ENCODE results near the gene TGFA. TPM values are rescaled to one million over a fixed set of nuclear protein-coding genes. Genes with fewer than 3 reads are reported as not detected.

Gene TGFA
- total RNA-seq, 1 experiment from 2014 or later = 1.7 TPM

DNA sequence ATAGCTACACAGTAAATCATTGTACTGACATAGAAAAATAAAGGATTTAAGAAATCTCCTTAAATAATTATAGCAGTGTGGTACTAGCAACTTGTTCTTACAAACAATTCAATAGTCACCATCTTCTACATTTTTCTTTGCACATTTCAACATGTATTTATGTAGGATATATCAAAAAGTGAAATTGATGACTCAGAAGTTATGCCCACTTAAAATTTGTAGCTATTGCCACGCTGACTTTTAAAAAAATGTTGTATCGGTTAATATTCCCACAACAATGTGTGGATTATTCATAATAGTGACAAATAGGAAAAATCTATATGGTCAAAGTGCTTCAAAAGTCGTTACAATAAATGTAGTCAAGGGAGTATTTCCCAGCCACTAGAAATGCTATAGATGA is 6.7 kb downstream of the TGFA start:
- no peak for DNase-seq (ENCODE audit: low read depth, low spot score)
- intact Hi-C loops (cut with micrococcal nuclease; ENCODE audit: unreplicated experiment) (no loop called here), in situ Hi-C loops (cut with HindIII; ENCODE audit: low pct_unique_long_range_greater_than_20kb, low sequenced_read_pairs) (no loop called here)
- H3K9me3 ChIP-seq (ENCODE audit: control insufficient read depth, insufficient read depth, low read depth, low read length) = no peaks in the 10 kb centered on the region
- TF ChIP-seq TCF7L2 (IDR thresholded peaks at IDR 0.05; ENCODE audit: low read depth, low read length) (no peak), SIN3A (IDR thresholded peaks at IDR 0.05; ENCODE audit: borderline replicate concordance, insufficient read depth, low read depth, low read length) (no peak), POLR2AphosphoS5 (IDR thresholded peaks at IDR 0.05; ENCODE audit: low read depth, low read length) (no peak)
- TF ChIP-seq, protein P1, sequence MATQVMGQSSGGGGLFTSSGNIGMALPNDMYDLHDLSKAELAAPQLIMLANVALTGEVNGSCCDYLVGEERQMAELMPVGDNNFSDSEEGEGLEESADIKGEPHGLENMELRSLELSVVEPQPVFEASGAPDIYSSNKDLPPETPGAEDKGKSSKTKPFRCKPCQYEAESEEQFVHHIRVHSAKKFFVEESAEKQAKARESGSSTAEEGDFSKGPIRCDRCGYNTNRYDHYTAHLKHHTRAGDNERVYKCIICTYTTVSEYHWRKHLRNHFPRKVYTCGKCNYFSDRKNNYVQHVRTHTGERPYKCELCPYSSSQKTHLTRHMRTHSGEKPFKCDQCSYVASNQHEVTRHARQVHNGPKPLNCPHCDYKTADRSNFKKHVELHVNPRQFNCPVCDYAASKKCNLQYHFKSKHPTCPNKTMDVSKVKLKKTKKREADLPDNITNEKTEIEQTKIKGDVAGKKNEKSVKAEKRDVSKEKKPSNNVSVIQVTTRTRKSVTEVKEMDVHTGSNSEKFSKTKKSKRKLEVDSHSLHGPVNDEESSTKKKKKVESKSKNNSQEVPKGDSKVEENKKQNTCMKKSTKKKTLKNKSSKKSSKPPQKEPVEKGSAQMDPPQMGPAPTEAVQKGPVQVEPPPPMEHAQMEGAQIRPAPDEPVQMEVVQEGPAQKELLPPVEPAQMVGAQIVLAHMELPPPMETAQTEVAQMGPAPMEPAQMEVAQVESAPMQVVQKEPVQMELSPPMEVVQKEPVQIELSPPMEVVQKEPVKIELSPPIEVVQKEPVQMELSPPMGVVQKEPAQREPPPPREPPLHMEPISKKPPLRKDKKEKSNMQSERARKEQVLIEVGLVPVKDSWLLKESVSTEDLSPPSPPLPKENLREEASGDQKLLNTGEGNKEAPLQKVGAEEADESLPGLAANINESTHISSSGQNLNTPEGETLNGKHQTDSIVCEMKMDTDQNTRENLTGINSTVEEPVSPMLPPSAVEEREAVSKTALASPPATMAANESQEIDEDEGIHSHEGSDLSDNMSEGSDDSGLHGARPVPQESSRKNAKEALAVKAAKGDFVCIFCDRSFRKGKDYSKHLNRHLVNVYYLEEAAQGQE (IDR thresholded peaks at IDR 0.05; ENCODE audit: insufficient read depth in 1 of 2, low read depth in 2 of 2, low read length in 1 of 2) = no peak
- TF ChIP-seq, protein P2, sequence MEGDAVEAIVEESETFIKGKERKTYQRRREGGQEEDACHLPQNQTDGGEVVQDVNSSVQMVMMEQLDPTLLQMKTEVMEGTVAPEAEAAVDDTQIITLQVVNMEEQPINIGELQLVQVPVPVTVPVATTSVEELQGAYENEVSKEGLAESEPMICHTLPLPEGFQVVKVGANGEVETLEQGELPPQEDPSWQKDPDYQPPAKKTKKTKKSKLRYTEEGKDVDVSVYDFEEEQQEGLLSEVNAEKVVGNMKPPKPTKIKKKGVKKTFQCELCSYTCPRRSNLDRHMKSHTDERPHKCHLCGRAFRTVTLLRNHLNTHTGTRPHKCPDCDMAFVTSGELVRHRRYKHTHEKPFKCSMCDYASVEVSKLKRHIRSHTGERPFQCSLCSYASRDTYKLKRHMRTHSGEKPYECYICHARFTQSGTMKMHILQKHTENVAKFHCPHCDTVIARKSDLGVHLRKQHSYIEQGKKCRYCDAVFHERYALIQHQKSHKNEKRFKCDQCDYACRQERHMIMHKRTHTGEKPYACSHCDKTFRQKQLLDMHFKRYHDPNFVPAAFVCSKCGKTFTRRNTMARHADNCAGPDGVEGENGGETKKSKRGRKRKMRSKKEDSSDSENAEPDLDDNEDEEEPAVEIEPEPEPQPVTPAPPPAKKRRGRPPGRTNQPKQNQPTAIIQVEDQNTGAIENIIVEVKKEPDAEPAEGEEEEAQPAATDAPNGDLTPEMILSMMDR (IDR thresholded peaks at IDR 0.05) = no peak
- H3K4me3 ChIP-seq (ENCODE audit: low read depth in 2 of 2, low read length in 2 of 2) = no peak overlapping the region
- H3K27me3 ChIP-seq (ENCODE audit: control insufficient read depth, insufficient read depth, low read length) = peaks cover 7% of the 10 kb centered on the region
- no peaks in the 10 kb centered on the region for H3K4me1 ChIP-seq (ENCODE audit: control insufficient read depth, insufficient read depth, low read length)
- H3K27ac ChIP-seq (ENCODE audit: low read length) = no peak overlapping the region
- ChIA-PET CTCF (interaction anchor here (0.5 kb wide), 1 partner anchor 244 kb away, joined by 3 read pairs; no protein-coding TSS in a partner anchor), POLR2A (interaction anchor here (0.7 kb wide), 1 partner anchor 228 kb away, joined by 4 read pairs; no protein-coding TSS in a partner anchor)
- no peak for ATAC-seq
- H3K36me3 ChIP-seq (ENCODE audit: control insufficient read depth, insufficient read depth, low read length) = no peaks in the 10 kb centered on the region
- no TSS peak for BruUV-seq (replicated peaks)

- TF ChIP-seq POLR2AphosphoS5 (IDR thresholded peaks at IDR 0.05; ENCODE audit: low read depth, low read length) (no peak), TCF7L2 (IDR thresholded peaks at IDR 0.05; ENCODE audit: low read depth, low read length) (no peak), SIN3A (IDR thresholded peaks at IDR 0.05; ENCODE audit: borderline replicate concordance, insufficient read depth, low read depth, low read length) (no peak)
- TF ChIP-seq, protein P1 (IDR thresholded peaks at IDR 0.05; ENCODE audit: insufficient read depth in 1 of 2, low read depth in 2 of 2, low read length in 1 of 2) = no peak
- TF ChIP-seq, protein P2 (IDR thresholded peaks at IDR 0.05) = no peak
- POLR2A ChIA-PET = interaction anchor here (0.7 kb wide), 1 partner anchor 228 kb away, joined by 4 read pairs; no protein-coding TSS in a partner anchor
- no peak overlapping the region for H3K27ac ChIP-seq (ENCODE audit: low read length)
- H3K4me1 ChIP-seq (ENCODE audit: control insufficient read depth, insufficient read depth, low read length) = no peaks in the 10 kb centered on the region; the same call in 1 of the 2 replicates
- H3K4me3 ChIP-seq (ENCODE audit: low read depth in 2 of 2, low read length in 2 of 2) = no peak overlapping the region
- ATAC-seq (no peak), DNase-seq (ENCODE audit: low read depth, low spot score) (no peak)
- peaks cover 3% of the 10 kb centered on the region; the same call in 1 of the 2 replicates for H3K27me3 ChIP-seq (ENCODE audit: control insufficient read depth, insufficient read depth, low read length)
- in situ Hi-C loops (cut with HindIII; ENCODE audit: low pct_unique_long_range_greater_than_20kb, low sequenced_read_pairs) = no loop called here
- intact Hi-C loops (cut with micrococcal nuclease; ENCODE audit: unreplicated experiment) = no loop called here
- BruUV-seq (replicated peaks) = no TSS peak
- no peaks in the 10 kb centered on the region for H3K9me3 ChIP-seq (ENCODE audit: control insufficient read depth, insufficient read depth, low read depth, low read length)
- no peaks in the 10 kb centered on the region for H3K36me3 ChIP-seq (ENCODE audit: control insufficient read depth, insufficient read depth, low read length)
- CTCF ChIA-PET = no interaction called here
Observed at GRCh38 chr2:70546376-70546775, 7.2 kb downstream of the TGFA start.
